K562 (cell line): Measurements from ENCODE around the gene RBBP5. TPM values are rescaled to one million over a fixed set of nuclear protein-coding genes. Genes with fewer than 3 reads are reported as not detected.

Experiments used
- ATAC-seq: fragments of 200-7000 bp; cut with Tn5 transposase; 3 replicates; pipeline ENCODE4 v1.9.1; 2020; ENCODE audit warnings: moderate library complexity
- BruUV-seq: library from RNA; stranded (reverse); fragments of 400-500 nt; replicated peaks from 2 replicates; lab custom pipeline; 2021; lab: Mats Ljungman, UMichigan
- CTCF ChIA-PET: fragments of 300-600 bp; formaldehyde crosslinking; extraction: SDS; loops from one replicate; lab custom pipeline; 2021; ENCODE audit warnings: low intra/inter-chr PET ratio; lab: Yijun Ruan, JAX
- POLR2A ChIA-PET: fragments of 300-600, 350-650 bp; sonication (Branson Sonifier 250); formaldehyde crosslinking; extraction: SDS; loops from one replicate; lab custom pipeline; 2021; ENCODE audit warnings: antibody characterized with exemption, inconsistent platforms; lab: Yijun Ruan, JAX
- DNase-seq, 4 experiments: peaks; one replicate each; pipeline versions ENCODE4 v3.0.0 to v3.0.0-alpha.2; 2011 to 2018; ENCODE audit warnings: low spot score in 3 of 4, mixed read lengths in 3 of 4; ENCODE audit errors: extremely low read depth in 1 of 4
- FAIRE-seq: peaks from 2 replicates; lab custom pipeline; 2011; peaks lifted over from hg19 to GRCh38; lab: Jason Lieb, UNC
- H2AFZ ChIP-seq: 2 replicates; pipeline ENCODE4 v1.6.0; 2011; ENCODE audit warnings: low read depth, low read length, control low read depth, inconsistent platforms
- H3K27ac ChIP-seq: fragments of 200-600 bp; 3 replicates; pipeline ENCODE4 v1.8.0; 2011; ENCODE audit warnings: low read depth, mild to moderate bottlenecking, control low read depth, inconsistent platforms, low read length, moderate library complexity, mixed read lengths; ENCODE audit errors: extremely low read depth
- H3K27me3 ChIP-seq, 2 experiments: fragments of 300-600 bp in 1 of 2; 2 replicates in 1 of 2; 3 replicates in 1 of 2; pipeline versions ENCODE4 v1.6.0 to v1.8.0; 2011; ENCODE audit warnings: inconsistent platforms in 2 of 2, low read length in 2 of 2, mild to moderate bottlenecking in 1 of 2, mixed read lengths in 1 of 2, moderate library complexity in 1 of 2; ENCODE audit not compliant: control insufficient read depth in 2 of 2, insufficient read depth in 2 of 2
- H3K36me3 ChIP-seq: fragments of 300-600 bp; 3 replicates; pipeline ENCODE4 v1.8.0; 2011; ENCODE audit warnings: mild to moderate bottlenecking, low read length, inconsistent platforms; ENCODE audit not compliant: control insufficient read depth, insufficient read depth
- H3K4me1 ChIP-seq, 2 experiments: fragments of 200-600 bp in 1 of 2; replicated peaks in 1 of 2; 2 replicates in 1 of 2; 3 replicates in 1 of 2; pipeline versions ENCODE4 v1.5.1 to v1.8.0; 2011; ENCODE audit warnings: inconsistent platforms in 2 of 2, low read length in 2 of 2, mild to moderate bottlenecking in 1 of 2, mixed read lengths in 1 of 2, moderate library complexity in 1 of 2; ENCODE audit not compliant: control insufficient read depth in 2 of 2, insufficient read depth in 2 of 2
- H3K4me2 ChIP-seq: 2 replicates; pipeline ENCODE4 v1.6.1; 2011; ENCODE audit warnings: low read length, control low read depth, inconsistent platforms, mixed read lengths; ENCODE audit not compliant: insufficient read depth
- H3K4me3 ChIP-seq: fragments of 200-600 bp; sonication (generic), shearing (Covaris generic); 2 replicates; pipeline ENCODE4 v1.5.1; 2016; ENCODE audit warnings: control low read depth, inconsistent platforms
- H3K79me2 ChIP-seq: fragments of 200-600 bp; 3 replicates; pipeline ENCODE4 v1.8.0; 2011; ENCODE audit warnings: low read length, inconsistent platforms; ENCODE audit not compliant: control insufficient read depth, insufficient read depth
- H3K9ac ChIP-seq, 2 experiments: 2 replicates each; pipeline versions ENCODE4 v1.6.0 to v1.6.1; 2011; ENCODE audit warnings: low read depth in 2 of 2, low read length in 2 of 2, control low read depth in 1 of 2, inconsistent platforms in 1 of 2, mild to moderate bottlenecking in 1 of 2, mixed read lengths in 1 of 2; ENCODE audit not compliant: insufficient read depth in 1 of 2
- H3K9me1 ChIP-seq: one replicate; pipeline ENCODE4 v1.6.0; 2011; ENCODE audit warnings: inconsistent platforms, mild to moderate bottlenecking, low read length, moderate library complexity; ENCODE audit not compliant: control insufficient read depth, insufficient read depth
- H3K9me3 ChIP-seq: replicated peaks from 2 replicates; pipeline ENCODE4 v1.5.1; 2011; ENCODE audit warnings: low read depth, low read length, inconsistent platforms; ENCODE audit not compliant: control insufficient read depth, insufficient read depth
- H4K20me1 ChIP-seq: replicated peaks from 2 replicates; pipeline ENCODE4 v1.6.1; 2011; ENCODE audit warnings: low read length, inconsistent platforms, mixed read lengths; ENCODE audit not compliant: control insufficient read depth, insufficient read depth
- BDP1 ChIP-seq: IDR thresholded peaks from 3 replicates; pipeline ENCODE4 v1.6.1; 2011; ENCODE audit not compliant: insufficient read length, insufficient read depth
- EHMT2 ChIP-seq: fragments of 450-650 bp; IDR thresholded peaks from 2 replicates; pipeline ENCODE4 v1.6.1; 2018; ENCODE audit warnings: antibody characterized with exemption
- ETV6 ChIP-seq, 3 experiments: fragments of 150-350 bp in 1 of 3; sonication (generic) in 1 of 3; formaldehyde crosslinking in 1 of 3; IDR thresholded peaks; 2 replicates each; pipeline versions ENCODE4 v1.6.1 to v1.8.0; 2014 to 2022; ENCODE audit warnings: borderline replicate concordance in 2 of 3, low read depth in 2 of 3, antibody characterized with exemption in 1 of 3, low read length in 1 of 3, mild to moderate bottlenecking in 1 of 3, missing genetic modification reagents in 1 of 3
- FOS ChIP-seq: IDR thresholded peaks from 3 replicates; pipeline ENCODE4 v1.6.1; 2011; ENCODE audit not compliant: insufficient read length; ENCODE audit errors: extremely low read depth
- FOXP1 ChIP-seq: sonication (generic); formaldehyde crosslinking; IDR thresholded peaks from 2 replicates; pipeline ENCODE4 v1.8.0; 2022; ENCODE audit warnings: mild to moderate bottlenecking, missing genetic modification reagents
- HMG20B ChIP-seq: fragments of 250-450 bp; sonication (Bioruptor Pico); IDR thresholded peaks from 2 replicates; pipeline ENCODE4 v1.5.0; 2021; ENCODE audit warnings: mild to moderate bottlenecking
- KLF6 ChIP-seq: fragments of 250-450 bp; sonication (Bioruptor Pico); IDR thresholded peaks from 2 replicates; pipeline ENCODE4 v1.4.0; 2020; ENCODE audit warnings: mild to moderate bottlenecking, moderate library complexity, borderline replicate concordance
- MAFG ChIP-seq: fragments of 450-650 bp; conservative IDR thresholded peaks from 2 replicates; pipeline ENCODE4 v1.6.1; 2016; ENCODE audit warnings: missing genetic modification characterization, missing compliant biosample characterization
- MCM2 ChIP-seq: fragments of 450-650 bp; IDR thresholded peaks from 2 replicates; pipeline ENCODE4 v1.6.1; 2017; ENCODE audit warnings: low read depth, mild to moderate bottlenecking
- PCBP1 ChIP-seq: fragments of 200-400 bp; formaldehyde crosslinking; IDR thresholded peaks from 2 replicates; pipeline ENCODE4 v1.6.1; 2018; ENCODE audit warnings: mild to moderate bottlenecking, low read depth, low read length; ENCODE audit not compliant: poor library complexity, severe bottlenecking
- POLR2AphosphoS2 ChIP-seq: IDR thresholded peaks from 2 replicates; pipeline ENCODE4 v1.6.1; 2012; ENCODE audit warnings: low read length, improper control_type of control experiment
- SFPQ ChIP-seq: fragments of 200-400 bp; formaldehyde crosslinking; IDR thresholded peaks from 2 replicates; pipeline ENCODE4 v1.6.1; 2017; ENCODE audit warnings: mild to moderate bottlenecking, low read depth, low read length, moderate library complexity
- SREBF1 ChIP-seq: fragments of 150-350 bp; IDR thresholded peaks from 2 replicates; pipeline ENCODE4 v1.6.1; 2014; ENCODE audit warnings: antibody characterized with exemption, low read depth, low read length, borderline replicate concordance
- TEAD1 ChIP-seq, 2 experiments: fragments of 450-650 bp in 1 of 2; sonication (generic) in 1 of 2; formaldehyde crosslinking; IDR thresholded peaks; 2 replicates each; pipeline versions ENCODE4 v1.4.0 to v1.8.0; 2020 to 2022; ENCODE audit warnings: mild to moderate bottlenecking in 2 of 2, missing genetic modification reagents in 1 of 2
- YY1 ChIP-seq, 3 experiments: IDR thresholded peaks; 2 replicates each; pipeline ENCODE4 v1.6.1; 2011; ENCODE audit warnings: low read length in 2 of 3, mild to moderate bottlenecking in 2 of 3, moderate library complexity in 2 of 3, borderline replicate concordance in 1 of 3, control low read depth in 1 of 3, low read depth in 1 of 3; ENCODE audit not compliant: insufficient read depth in 3 of 3, insufficient replicate concordance in 2 of 3, control insufficient read depth in 1 of 3, insufficient read length in 1 of 3; ENCODE audit errors: extremely low read depth in 1 of 3
- ZBTB8A ChIP-seq: fragments of 450-650 bp; IDR thresholded peaks from 2 replicates; pipeline ENCODE4 v1.6.1; 2018; ENCODE audit warnings: mild to moderate bottlenecking, moderate library complexity; ENCODE audit not compliant: partially characterized antibody
- ZNF12 ChIP-seq: sonication (generic); formaldehyde crosslinking; IDR thresholded peaks from 2 replicates; pipeline ENCODE4 v1.4.0; 2020; ENCODE audit warnings: mild to moderate bottlenecking, missing genetic modification reagents
- ZNF583 ChIP-seq: fragments of 250-450 bp; sonication (Bioruptor Pico); IDR thresholded peaks from 2 replicates; pipeline ENCODE4 v1.4.0; 2020
- WGBS: fragments of 100-300 bp; shearing (Covaris generic); methylation state at CpG from one replicate; pipeline ENCODE4 v1.1.6; 2016; ENCODE audit warnings: low coverage, mixed read lengths; ENCODE audit not compliant: insufficient coverage; ENCODE audit errors: missing lambda C conversion rate; 5-methylcytosine and 5-hydroxymethylcytosine counted together
- in situ Hi-C: fragments of 300-500 bp; cut with MboI; formaldehyde crosslinking; loops from 4 replicates; pipeline ENCODE4 v1.15.0; 2018; ENCODE audit warnings: inconsistent platforms, mixed read lengths
- intact Hi-C: fragments of 100-400 bp; cut with micrococcal nuclease; formaldehyde crosslinking; loops from 2 replicates; pipeline ENCODE4 v1.14.2; 2022
- polyA plus RNA-seq, 8 experiments: library from polyadenylated mRNA; depleted of rRNA in 4 of 8; stranded (reverse) in 5 of 8; unstranded in 3 of 8; fragments of >200 nt; fragmentation: Nextera tagmentation in 2 of 8; fragmentation: Illumina TruSeq in 1 of 8; extraction: Ambion mirVana in 2 of 8; extraction: Trizol in 1 of 8; gene quantifications; 2 replicates each; pipeline versions ENCODE4 v1.2.1 to v1.2.3, GENCODE V29; 2011 to 2014; ENCODE audit warnings: inconsistent platforms in 1 of 8, missing spikeins in 1 of 8
- total RNA-seq, 7 experiments: library from RNA; depleted of rRNA in 6 of 7; stranded (reverse); fragments of >200 nt in 6 of 7; fragmentation: Illumina TruSeq in 2 of 7; extraction: Trizol in 2 of 7; gene quantifications; 2 replicates each; pipeline versions ENCODE4 v1.2.1 to v1.2.3, GENCODE V29; 2011 to 2021; ENCODE audit warnings: low replicate concordance in 1 of 7

Gene RBBP5
- total and polyA plus RNA-seq, 9 of the 15 experiments (the other 6 are each of a cell fraction or from before 2014, with no cell fraction given): 17.2 to 37.4 (median 28.4) TPM

- H3K27ac ChIP-seq: no peak overlapping the region
- POLR2A ChIA-PET: interaction anchor here (0.9 to 2.0 kb wide), 5 partner anchors 9 to 100 kb away, joined by 3 to 11 read pairs (median 4); no protein-coding TSS in a partner anchor
- no peaks in the 10 kb centered on the region for H3K9me3 ChIP-seq
- no peak overlapping the region for H3K4me2 ChIP-seq
- peaks cover 0 to 23% of the 10 kb centered on the region in 2 experiments; a peak in 3 of 5 replicates for H3K4me1 ChIP-seq
- intact Hi-C loops: loop anchor here (1.0 to 10.0 kb wide), 2 partner anchors 194 to 258 kb away; no protein-coding TSS in a partner anchor
- peak overlapping the region in 1 of 2 experiments; percentile 17; a peak in 1 of 4 replicates for H3K9ac ChIP-seq
- ATAC-seq (no peak), DNase-seq (no peak), FAIRE-seq (no peak)
- no peak for TF ChIP-seq HMG20B (CRISPR knock-in tag)
- no peak for TF ChIP-seq BDP1
- TF ChIP-seq ZNF12 (CRISPR knock-in tag): no peak
- no peak for TF ChIP-seq SFPQ
- TF ChIP-seq KLF6 (CRISPR knock-in tag): no peak
- TF ChIP-seq POLR2AphosphoS2: no peak
- TF ChIP-seq PCBP1: no peak
- TF ChIP-seq MAFG: no peak
- no peak for TF ChIP-seq ZNF583 (CRISPR knock-in tag)
- TF ChIP-seq ZBTB8A: no peak
- TF ChIP-seq SREBF1: no peak
- TF ChIP-seq TEAD1 (CRISPR knock-in tag; IDR thresholded peaks at IDR 0.05): no peak
- TF ChIP-seq FOXP1 (CRISPR knock-in tag): no peak
- no peak for TF ChIP-seq EHMT2
- TF ChIP-seq ETV6 (IDR thresholded peaks at IDR 0.05; ENCODE audit: borderline replicate concordance in 1 of 2, low read depth in 2 of 2, low read length in 1 of 2): no peak
- TF ChIP-seq ETV6 (CRISPR knock-in tag; IDR thresholded peaks at IDR 0.05; ENCODE audit: borderline replicate concordance): no peak
- TF ChIP-seq FOS: no peak
- no peak for TF ChIP-seq YY1 (IDR thresholded peaks at IDR 0.05; ENCODE audit: borderline replicate concordance in 1 of 3, control insufficient read depth in 1 of 3, extremely low read depth in 1 of 3, insufficient read depth in 3 of 3, insufficient read length in 1 of 3, insufficient replicate concordance in 2 of 3, low read depth in 1 of 3, low read length in 2 of 3)
- TF ChIP-seq MCM2: no peak
- 17% methylated on average over 8 of the region's 8 CpGs for WGBS
- peaks cover 17% of the 10 kb centered on the region for H4K20me1 ChIP-seq
- no TSS peak for BruUV-seq
- CTCF ChIA-PET: interaction anchor here (0.7 to 2.6 kb wide), 6 partner anchors 73 to 294 kb away, joined by 3 to 16 read pairs (median 4); partner anchors contain the start of gene KLHDC8A
- H3K79me2 ChIP-seq: no peaks in the 10 kb centered on the region
- H3K4me3 ChIP-seq: no peak overlapping the region
- H3K27me3 ChIP-seq: peaks cover 39 to 75% of the 10 kb centered on the region in 2 experiments
- no peaks in the 10 kb centered on the region for H3K36me3 ChIP-seq
- no peak overlapping the region for H2AFZ ChIP-seq
- in situ Hi-C loops: loop anchor here (5.0 kb wide), 1 partner anchor 85 kb away; no protein-coding TSS in a partner anchor
- no peaks in the 10 kb centered on the region for H3K9me1 ChIP-seq
These were observed 59.5 kb downstream of the RBBP5 start for GRCh38 chr1:205062319-205062718.
